ENCODE results near the gene CDYL2.

Gene CDYL2

GRCh38 chr16:80802902-80803301, 1.5 kb downstream of the CDYL2 start:
- no peaks in the 10 kb centered on the region for H3K36me3 ChIP-seq (ENCODE audit: control insufficient read depth, low read length)
- no peaks in the 10 kb centered on the region for H3K9me2 ChIP-seq (replicated peaks; ENCODE audit: control insufficient read depth, low read length)
- H3K79me2 ChIP-seq (ENCODE audit: control insufficient read depth, low read length), result no peaks in the 10 kb centered on the region
- no peak overlapping the region for H3K27ac ChIP-seq (ENCODE audit: low read depth, low read length)
- no peaks in the 10 kb centered on the region for H3K4me1 ChIP-seq (ENCODE audit: control insufficient read depth, low read length)
- TF ChIP-seq CTCF (IDR thresholded peaks at IDR 0.05; ENCODE audit: low read depth, low read length, poor library complexity, severe bottlenecking), result no peak
- TF ChIP-seq EZH2phosphoT487 (IDR thresholded peaks at IDR 0.05; ENCODE audit: borderline replicate concordance, low read length), result no peak
- no peak overlapping the region for H3K4me2 ChIP-seq (ENCODE audit: low read length)
- no peak overlapping the region for H3K4me3 ChIP-seq (ENCODE audit: low read length)
- H3F3A ChIP-seq (ENCODE audit: control insufficient read depth, insufficient read depth), result no peaks in the 10 kb centered on the region
- peaks cover 40% of the 10 kb centered on the region for H3K27me3 ChIP-seq (ENCODE audit: control insufficient read depth, low read length)
- no peaks in the 10 kb centered on the region; the same call in 1 of the 2 replicates for H3K9me3 ChIP-seq (ENCODE audit: control insufficient read depth, insufficient read depth, low read length)
- H4K20me1 ChIP-seq (ENCODE audit: control insufficient read depth, insufficient read depth, low read depth, low read length), result no peaks in the 10 kb centered on the region

- Histone ChIP-seq H3K9me2 (replicated peaks; ENCODE audit: control insufficient read depth, low read length) (no peaks in the 10 kb centered on the region), H3K9me3 (ENCODE audit: control insufficient read depth, insufficient read depth, low read length) (no peaks in the 10 kb centered on the region; the same call in 1 of the 2 replicates), H3K4me1 (ENCODE audit: control insufficient read depth, low read length) (no peaks in the 10 kb centered on the region), H3K79me2 (ENCODE audit: control insufficient read depth, low read length) (no peaks in the 10 kb centered on the region), H3K27ac (ENCODE audit: low read depth, low read length) (no peak overlapping the region), H3K4me2 (ENCODE audit: low read length) (no peak overlapping the region), H3K27me3 (ENCODE audit: control insufficient read depth, low read length) (peaks cover 40% of the 10 kb centered on the region), H3K36me3 (ENCODE audit: control insufficient read depth, low read length) (no peaks in the 10 kb centered on the region), H3K4me3 (ENCODE audit: low read length) (no peak overlapping the region), H4K20me1 (ENCODE audit: control insufficient read depth, insufficient read depth, low read depth, low read length) (no peaks in the 10 kb centered on the region), H3F3A (ENCODE audit: control insufficient read depth, insufficient read depth) (no peaks in the 10 kb centered on the region)
- no peak for TF ChIP-seq EZH2phosphoT487 (IDR thresholded peaks at IDR 0.05; ENCODE audit: borderline replicate concordance, low read length)
- no peak for TF ChIP-seq CTCF (IDR thresholded peaks at IDR 0.05; ENCODE audit: low read depth, low read length, poor library complexity, severe bottlenecking)
Measured at GRCh38 chr16:80802138-80802537, 2.3 kb downstream of the CDYL2 start.

- Histone ChIP-seq H3K9me3 (ENCODE audit: control insufficient read depth, insufficient read depth, low read length) (no peaks in the 10 kb centered on the region), H3K27me3 (ENCODE audit: control insufficient read depth, low read length) (no peaks in the 10 kb centered on the region), H3F3A (ENCODE audit: control insufficient read depth, insufficient read depth) (no peaks in the 10 kb centered on the region), H3K79me2 (ENCODE audit: control insufficient read depth, low read length) (no peaks in the 10 kb centered on the region), H3K27ac (ENCODE audit: low read depth, low read length) (no peak overlapping the region), H3K9me2 (replicated peaks; ENCODE audit: control insufficient read depth, low read length) (no peaks in the 10 kb centered on the region), H4K20me1 (ENCODE audit: control insufficient read depth, insufficient read depth, low read depth, low read length) (no peaks in the 10 kb centered on the region), H3K4me2 (ENCODE audit: low read length) (no peak overlapping the region), H3K4me3 (ENCODE audit: low read length) (no peak overlapping the region), H3K36me3 (ENCODE audit: control insufficient read depth, low read length) (no peaks in the 10 kb centered on the region), H3K4me1 (ENCODE audit: control insufficient read depth, low read length) (no peaks in the 10 kb centered on the region)
- TF ChIP-seq CTCF (IDR thresholded peaks at IDR 0.05; ENCODE audit: low read depth, low read length, poor library complexity, severe bottlenecking) (no peak), EZH2phosphoT487 (IDR thresholded peaks at IDR 0.05; ENCODE audit: borderline replicate concordance, low read length) (no peak)
Measured at GRCh38 chr16:80794071-80794470, 10.3 kb downstream of the CDYL2 start.

- Histone ChIP-seq H3K9me3 (ENCODE audit: control insufficient read depth, insufficient read depth, low read length) (no peaks in the 10 kb centered on the region), H3K27me3 (ENCODE audit: control insufficient read depth, low read length) (no peaks in the 10 kb centered on the region), H3K27ac (ENCODE audit: low read depth, low read length) (no peak overlapping the region), H3F3A (ENCODE audit: control insufficient read depth, insufficient read depth) (no peaks in the 10 kb centered on the region), H4K20me1 (ENCODE audit: control insufficient read depth, insufficient read depth, low read depth, low read length) (no peaks in the 10 kb centered on the region), H3K36me3 (ENCODE audit: control insufficient read depth, low read length) (no peaks in the 10 kb centered on the region), H3K9me2 (replicated peaks; ENCODE audit: control insufficient read depth, low read length) (no peaks in the 10 kb centered on the region), H3K4me2 (ENCODE audit: low read length) (no peak overlapping the region), H3K4me1 (ENCODE audit: control insufficient read depth, low read length) (no peaks in the 10 kb centered on the region), H3K79me2 (ENCODE audit: control insufficient read depth, low read length) (no peaks in the 10 kb centered on the region), H3K4me3 (ENCODE audit: low read length) (no peak overlapping the region)
- no peak for TF ChIP-seq CTCF (IDR thresholded peaks at IDR 0.05; ENCODE audit: low read depth, low read length, poor library complexity, severe bottlenecking)
- TF ChIP-seq EZH2phosphoT487 (IDR thresholded peaks at IDR 0.05; ENCODE audit: borderline replicate concordance, low read length), result no peak
Measured at GRCh38 chr16:80792031-80792430, 12.4 kb downstream of the CDYL2 start.

Measured in DOHH2 (cell line).